WTC11 (cell line): ENCODE results near the gene MMAB. TPM values are rescaled to one million over a fixed set of nuclear protein-coding genes. Genes with fewer than 3 reads are reported as not detected.

Source experiments
- ATAC-seq: fragments of 200-7000 bp; cut with Tn5 transposase; 2 replicates; pipeline ENCODE4 v1.10.0; 2021; ENCODE audit warnings: mild to moderate bottlenecking, moderate library complexity
- CTCF ChIA-PET: fragments of 300-600 bp; sonication (Branson Sonifier 250); formaldehyde crosslinking; loops from one replicate; lab custom pipeline; 2021; ENCODE audit warnings: antibody characterized with exemption; lab: Charles Lee
- POLR2A ChIA-PET: fragments of 350-600 bp; sonication (Branson Sonifier 250); formaldehyde crosslinking; loops from one replicate; lab custom pipeline; 2021; ENCODE audit warnings: antibody characterized with exemption; lab: Charles Lee
- DNase-seq: peaks from one replicate; pipeline ENCODE4 v3.0.0; 2021; ENCODE audit warnings: low spot score
- H3K27ac Mint-ChIP-seq: 2 replicates; pipeline ENCODE4 v1.8.0; 2021; ENCODE audit warnings: mixed read lengths
- H3K27me3 Mint-ChIP-seq: 2 replicates; pipeline ENCODE4 v1.8.0; 2021; ENCODE audit warnings: low read depth, mild to moderate bottlenecking, moderate library complexity, mixed read lengths
- H3K36me3 Mint-ChIP-seq: 2 replicates; pipeline ENCODE4 v1.8.0; 2021; ENCODE audit warnings: mixed read lengths
- H3K4me1 Mint-ChIP-seq: 2 replicates; pipeline ENCODE4 v1.8.0; 2022; ENCODE audit warnings: mixed read lengths
- H3K4me3 Mint-ChIP-seq: 2 replicates; pipeline ENCODE4 v1.8.0; 2021; ENCODE audit warnings: mild to moderate bottlenecking, moderate library complexity, mixed read lengths
- H3K9me3 Mint-ChIP-seq: 2 replicates; pipeline ENCODE4 v1.8.0; 2021; ENCODE audit warnings: mixed read lengths
- AFF4 ChIP-seq: sonication (generic); formaldehyde crosslinking; IDR thresholded peaks from 2 replicates; pipeline ENCODE4 v1.8.1; 2023; ENCODE audit warnings: mild to moderate bottlenecking, missing genetic modification reagents, borderline replicate concordance
- EMX1 ChIP-seq: fragments of 250-450 bp; sonication (Bioruptor Pico); IDR thresholded peaks from 2 replicates; pipeline ENCODE4 v1.8.0; 2021; ENCODE audit warnings: mild to moderate bottlenecking
- GABPB1 ChIP-seq: sonication (generic); formaldehyde crosslinking; IDR thresholded peaks from 2 replicates; pipeline ENCODE4 v1.8.1; 2023; ENCODE audit warnings: mild to moderate bottlenecking, missing genetic modification reagents
- JUN ChIP-seq: sonication (generic); formaldehyde crosslinking; IDR thresholded peaks from 2 replicates; pipeline ENCODE4 v1.8.0; 2023; ENCODE audit warnings: mild to moderate bottlenecking, missing genetic modification reagents
- NFE2L1 ChIP-seq: sonication (generic); formaldehyde crosslinking; IDR thresholded peaks from 2 replicates; pipeline ENCODE4 v1.8.1; 2023; ENCODE audit warnings: missing genetic modification reagents
- PRDM15 ChIP-seq: sonication (generic); formaldehyde crosslinking; IDR thresholded peaks from 2 replicates; pipeline ENCODE4 v1.8.0; 2022; ENCODE audit warnings: missing genetic modification reagents
- SMAD3 ChIP-seq: sonication (generic); formaldehyde crosslinking; IDR thresholded peaks from 2 replicates; pipeline ENCODE4 v1.8.0; 2022; ENCODE audit warnings: missing genetic modification reagents, mild to moderate bottlenecking, borderline replicate concordance
- SOX15 ChIP-seq: fragments of 250-450 bp; sonication (Bioruptor Pico); IDR thresholded peaks from 2 replicates; pipeline ENCODE4 v1.9.0; 2021; ENCODE audit warnings: mild to moderate bottlenecking
- TEAD1 ChIP-seq: sonication (generic); formaldehyde crosslinking; IDR thresholded peaks from 2 replicates; pipeline ENCODE4 v1.8.0; 2022; ENCODE audit warnings: mild to moderate bottlenecking, missing genetic modification reagents
- TP53 ChIP-seq: sonication (generic); formaldehyde crosslinking; IDR thresholded peaks from 2 replicates; pipeline ENCODE4 v1.8.1; 2023; ENCODE audit warnings: mild to moderate bottlenecking, missing genetic modification reagents
- USF1 ChIP-seq: sonication (generic); formaldehyde crosslinking; IDR thresholded peaks from 2 replicates; pipeline ENCODE4 v1.8.0; 2022; ENCODE audit warnings: mild to moderate bottlenecking, missing genetic modification reagents
- USF2 ChIP-seq: sonication (generic); formaldehyde crosslinking; IDR thresholded peaks from 2 replicates; pipeline ENCODE4 v1.8.1; 2023; ENCODE audit warnings: mild to moderate bottlenecking, missing genetic modification reagents, moderate library complexity
- ZNF138 ChIP-seq: sonication (generic); formaldehyde crosslinking; conservative IDR thresholded peaks from 2 replicates; pipeline ENCODE4 v1.8.1; 2022; ENCODE audit warnings: mild to moderate bottlenecking, moderate library complexity, missing genetic modification reagents
- ZNF396 ChIP-seq: fragments of 250-450 bp; sonication (Bioruptor Pico); IDR thresholded peaks from 2 replicates; pipeline ENCODE4 v1.8.0; 2021; ENCODE audit warnings: mild to moderate bottlenecking, moderate library complexity, borderline replicate concordance
- ZNF416 ChIP-seq: fragments of 250-450 bp; sonication (Bioruptor Pico); IDR thresholded peaks from 2 replicates; pipeline ENCODE4 v1.9.0; 2021; ENCODE audit warnings: mild to moderate bottlenecking, inconsistent platforms
- total RNA-seq: library from RNA; stranded (reverse); gene quantifications from 3 replicates; pipeline ENCODE4 v1.2.3, GENCODE V29; 2021
- TF ChIP-seq, protein P1 (sequence below): fragments of 250-450 bp; sonication (Bioruptor Pico); IDR thresholded peaks from 2 replicates; pipeline ENCODE4 v2.1.2; 2022; ENCODE audit warnings: mild to moderate bottlenecking, moderate library complexity
- TF ChIP-seq, protein P2 (sequence below): sonication (generic); formaldehyde crosslinking; IDR thresholded peaks from 2 replicates; pipeline ENCODE4 v1.8.0; 2022; ENCODE audit warnings: mild to moderate bottlenecking, missing genetic modification reagents
- TF ChIP-seq, protein P3 (sequence below): sonication (generic); formaldehyde crosslinking; IDR thresholded peaks from 2 replicates; pipeline ENCODE4 v1.8.1; 2022; ENCODE audit warnings: low read depth, missing genetic modification reagents, borderline replicate concordance
- TF ChIP-seq, protein P4 (sequence below): sonication (generic); formaldehyde crosslinking; IDR thresholded peaks from 2 replicates; pipeline ENCODE4 v1.8.1; 2023; ENCODE audit warnings: mild to moderate bottlenecking, missing genetic modification reagents

The MMAB gene
- total RNA-seq, 1 experiment from 2014 or later, result 22.0 TPM

GRCh38 chr12:109513051-109513450 is 60.3 kb downstream of the MMAB start (continued):
- no peak for TF ChIP-seq PRDM15
- TF ChIP-seq, protein P1, sequence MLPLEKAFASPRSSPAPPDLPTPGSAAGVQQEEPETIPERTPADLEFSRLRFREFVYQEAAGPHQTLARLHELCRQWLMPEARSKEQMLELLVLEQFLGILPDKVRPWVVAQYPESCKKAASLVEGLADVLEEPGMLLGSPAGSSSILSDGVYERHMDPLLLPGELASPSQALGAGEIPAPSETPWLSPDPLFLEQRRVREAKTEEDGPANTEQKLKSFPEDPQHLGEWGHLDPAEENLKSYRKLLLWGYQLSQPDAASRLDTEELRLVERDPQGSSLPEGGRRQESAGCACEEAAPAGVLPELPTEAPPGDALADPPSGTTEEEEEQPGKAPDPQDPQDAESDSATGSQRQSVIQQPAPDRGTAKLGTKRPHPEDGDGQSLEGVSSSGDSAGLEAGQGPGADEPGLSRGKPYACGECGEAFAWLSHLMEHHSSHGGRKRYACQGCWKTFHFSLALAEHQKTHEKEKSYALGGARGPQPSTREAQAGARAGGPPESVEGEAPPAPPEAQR (CRISPR knock-in tag), result no peak

- CTCF ChIA-PET, result interaction anchor here (1.0 kb wide), 1 partner anchor 84 kb away, joined by 4 read pairs; no protein-coding TSS in a partner anchor
These were observed 60.7 kb downstream of the MMAB start for GRCh38 chr12:109512608-109513007.

GRCh38 chr12:109510196-109510595 is 63.1 kb downstream of the MMAB start:
- POLR2A ChIA-PET, result no interaction called here
- H3K4me1 Mint-ChIP-seq, result no peaks in the 10 kb centered on the region
- CTCF ChIA-PET, result interaction anchor here (0.8 to 1.3 kb wide), 2 partner anchors 9 to 82 kb away, joined by 3 to 4 read pairs; no protein-coding TSS in a partner anchor
- ATAC-seq (no peak), DNase-seq (no peak)
- peaks cover 41% of the 10 kb centered on the region for H3K36me3 Mint-ChIP-seq
- H3K4me3 Mint-ChIP-seq, result no peak overlapping the region
- no peaks in the 10 kb centered on the region for H3K27me3 Mint-ChIP-seq
- H3K27ac Mint-ChIP-seq, result no peak overlapping the region
- no peaks in the 10 kb centered on the region for H3K9me3 Mint-ChIP-seq
- TF ChIP-seq USF2 (CRISPR knock-in tag) (no peak), AFF4 (CRISPR knock-in tag) (no peak), ZNF396 (no peak), EMX1 (no peak), NFE2L1 (CRISPR knock-in tag) (no peak), TEAD1 (CRISPR knock-in tag) (no peak), GABPB1 (CRISPR knock-in tag) (no peak), SMAD3 (CRISPR knock-in tag) (no peak)
- TF ChIP-seq, protein P2, sequence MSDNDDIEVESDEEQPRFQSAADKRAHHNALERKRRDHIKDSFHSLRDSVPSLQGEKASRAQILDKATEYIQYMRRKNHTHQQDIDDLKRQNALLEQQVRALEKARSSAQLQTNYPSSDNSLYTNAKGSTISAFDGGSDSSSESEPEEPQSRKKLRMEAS (CRISPR knock-in tag), result no peak
- TF ChIP-seq, protein P3, sequence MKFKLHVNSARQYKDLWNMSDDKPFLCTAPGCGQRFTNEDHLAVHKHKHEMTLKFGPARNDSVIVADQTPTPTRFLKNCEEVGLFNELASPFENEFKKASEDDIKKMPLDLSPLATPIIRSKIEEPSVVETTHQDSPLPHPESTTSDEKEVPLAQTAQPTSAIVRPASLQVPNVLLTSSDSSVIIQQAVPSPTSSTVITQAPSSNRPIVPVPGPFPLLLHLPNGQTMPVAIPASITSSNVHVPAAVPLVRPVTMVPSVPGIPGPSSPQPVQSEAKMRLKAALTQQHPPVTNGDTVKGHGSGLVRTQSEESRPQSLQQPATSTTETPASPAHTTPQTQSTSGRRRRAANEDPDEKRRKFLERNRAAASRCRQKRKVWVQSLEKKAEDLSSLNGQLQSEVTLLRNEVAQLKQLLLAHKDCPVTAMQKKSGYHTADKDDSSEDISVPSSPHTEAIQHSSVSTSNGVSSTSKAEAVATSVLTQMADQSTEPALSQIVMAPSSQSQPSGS (CRISPR knock-in tag), result no peak

More at GRCh38 chr12:109512608-109513007, 60.7 kb downstream of the MMAB start:
- Mint-ChIP-seq H3K27ac (no peak overlapping the region), H3K36me3 (peaks cover 44% of the 10 kb centered on the region), H3K27me3 (no peaks in the 10 kb centered on the region), H3K9me3 (no peaks in the 10 kb centered on the region), H3K4me1 (no peaks in the 10 kb centered on the region), H3K4me3 (no peak overlapping the region)
- no peak for ATAC-seq
- no peak for DNase-seq
- POLR2A ChIA-PET, result interaction anchor here (0.7 kb wide), 1 partner anchor 143 kb away, joined by 3 read pairs; no protein-coding TSS in a partner anchor
- TF ChIP-seq SOX15 (CRISPR knock-in tag) (no peak), JUN (CRISPR knock-in tag) (no peak), TP53 (CRISPR knock-in tag) (no peak), NFE2L1 (CRISPR knock-in tag) (no peak), ZNF138 (CRISPR knock-in tag) (no peak), ZNF416 (CRISPR knock-in tag) (no peak), USF1 (CRISPR knock-in tag) (no peak)
- TF ChIP-seq, protein P4, sequence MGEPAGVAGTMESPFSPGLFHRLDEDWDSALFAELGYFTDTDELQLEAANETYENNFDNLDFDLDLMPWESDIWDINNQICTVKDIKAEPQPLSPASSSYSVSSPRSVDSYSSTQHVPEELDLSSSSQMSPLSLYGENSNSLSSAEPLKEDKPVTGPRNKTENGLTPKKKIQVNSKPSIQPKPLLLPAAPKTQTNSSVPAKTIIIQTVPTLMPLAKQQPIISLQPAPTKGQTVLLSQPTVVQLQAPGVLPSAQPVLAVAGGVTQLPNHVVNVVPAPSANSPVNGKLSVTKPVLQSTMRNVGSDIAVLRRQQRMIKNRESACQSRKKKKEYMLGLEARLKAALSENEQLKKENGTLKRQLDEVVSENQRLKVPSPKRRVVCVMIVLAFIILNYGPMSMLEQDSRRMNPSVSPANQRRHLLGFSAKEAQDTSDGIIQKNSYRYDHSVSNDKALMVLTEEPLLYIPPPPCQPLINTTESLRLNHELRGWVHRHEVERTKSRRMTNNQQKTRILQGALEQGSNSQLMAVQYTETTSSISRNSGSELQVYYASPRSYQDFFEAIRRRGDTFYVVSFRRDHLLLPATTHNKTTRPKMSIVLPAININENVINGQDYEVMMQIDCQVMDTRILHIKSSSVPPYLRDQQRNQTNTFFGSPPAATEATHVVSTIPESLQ, result no peak
- TF ChIP-seq, all 79 proteins: peak for 0
